ENCODE data around the gene LSAMP. TPM values are rescaled to one million over a fixed set of nuclear protein-coding genes. Genes with fewer than 3 reads are reported as not detected.

The LSAMP gene
- total RNA-seq, 2 experiments from 2014 or later = not detected

DNA sequence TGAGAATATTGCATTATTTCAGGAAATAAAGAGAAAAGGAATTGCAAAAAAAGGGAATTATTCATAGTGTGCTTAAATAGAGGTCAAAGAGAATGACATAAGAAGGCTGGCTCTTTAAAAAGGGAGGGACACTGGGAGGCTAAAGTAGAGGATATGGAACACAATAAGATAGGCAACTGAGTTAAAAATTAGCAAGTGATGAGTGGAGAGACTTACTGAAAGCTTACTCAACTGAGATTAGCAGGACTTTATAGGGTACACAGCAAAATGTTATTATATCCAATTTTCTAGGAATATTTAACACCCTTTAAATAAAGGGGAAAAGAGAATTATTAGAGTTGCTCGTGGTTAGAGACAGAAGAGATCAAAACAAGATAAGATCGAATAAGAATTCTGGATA lies 375.2 kb downstream of the LSAMP start:
- ATAC-seq = no peak
- Mint-ChIP-seq H3K9me3 (no peaks in the 10 kb centered on the region), H3K36me3 (ENCODE audit: low read depth) (no peaks in the 10 kb centered on the region), H3K27me3 (no peaks in the 10 kb centered on the region), H3K4me1 (ENCODE audit: low read depth) (no peaks in the 10 kb centered on the region), H3K27ac (no peak overlapping the region), H3K4me3 (no peak overlapping the region)
- intact Hi-C loops (cut with micrococcal nuclease) = no loop called here
- no peak for DNase-seq
- TF ChIP-seq, protein P1, sequence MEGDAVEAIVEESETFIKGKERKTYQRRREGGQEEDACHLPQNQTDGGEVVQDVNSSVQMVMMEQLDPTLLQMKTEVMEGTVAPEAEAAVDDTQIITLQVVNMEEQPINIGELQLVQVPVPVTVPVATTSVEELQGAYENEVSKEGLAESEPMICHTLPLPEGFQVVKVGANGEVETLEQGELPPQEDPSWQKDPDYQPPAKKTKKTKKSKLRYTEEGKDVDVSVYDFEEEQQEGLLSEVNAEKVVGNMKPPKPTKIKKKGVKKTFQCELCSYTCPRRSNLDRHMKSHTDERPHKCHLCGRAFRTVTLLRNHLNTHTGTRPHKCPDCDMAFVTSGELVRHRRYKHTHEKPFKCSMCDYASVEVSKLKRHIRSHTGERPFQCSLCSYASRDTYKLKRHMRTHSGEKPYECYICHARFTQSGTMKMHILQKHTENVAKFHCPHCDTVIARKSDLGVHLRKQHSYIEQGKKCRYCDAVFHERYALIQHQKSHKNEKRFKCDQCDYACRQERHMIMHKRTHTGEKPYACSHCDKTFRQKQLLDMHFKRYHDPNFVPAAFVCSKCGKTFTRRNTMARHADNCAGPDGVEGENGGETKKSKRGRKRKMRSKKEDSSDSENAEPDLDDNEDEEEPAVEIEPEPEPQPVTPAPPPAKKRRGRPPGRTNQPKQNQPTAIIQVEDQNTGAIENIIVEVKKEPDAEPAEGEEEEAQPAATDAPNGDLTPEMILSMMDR (IDR thresholded peaks at IDR 0.05) = no peak
- POLR2A ChIA-PET = no interaction called here
- CTCF ChIA-PET = no interaction called here

DNA sequence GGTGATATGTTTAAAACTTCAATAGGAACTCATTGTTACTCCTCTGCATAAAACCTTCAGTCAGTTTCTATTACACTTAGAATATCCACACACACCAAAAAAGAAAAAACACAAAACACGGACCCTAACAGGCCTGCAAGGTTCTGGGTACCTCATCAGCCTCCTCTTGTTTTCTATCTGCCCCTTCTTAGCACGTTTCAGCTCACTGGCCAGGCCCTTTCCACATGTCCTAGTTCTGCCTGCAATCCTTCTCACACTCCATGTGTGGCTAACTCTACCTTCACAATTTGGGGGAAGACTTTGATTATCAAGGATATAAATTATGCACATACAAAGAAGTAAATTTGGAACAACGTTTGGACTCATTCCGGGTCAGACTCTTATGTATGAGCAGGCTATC lies 376.3 kb downstream of the LSAMP start:
- H3K27me3 Mint-ChIP-seq = no peaks in the 10 kb centered on the region
- no peaks in the 10 kb centered on the region for H3K4me1 Mint-ChIP-seq (ENCODE audit: low read depth)
- ATAC-seq (no peak), DNase-seq (no peak)
- intact Hi-C loops (cut with micrococcal nuclease) = no loop called here
- H3K4me3 Mint-ChIP-seq = no peak overlapping the region
- no peaks in the 10 kb centered on the region for H3K9me3 Mint-ChIP-seq
- ChIA-PET POLR2A (no interaction called here), CTCF (no interaction called here)
- TF ChIP-seq, protein P1 (IDR thresholded peaks at IDR 0.05) = no peak
- H3K27ac Mint-ChIP-seq = no peak overlapping the region
- no peaks in the 10 kb centered on the region for H3K36me3 Mint-ChIP-seq (ENCODE audit: low read depth)

DNA sequence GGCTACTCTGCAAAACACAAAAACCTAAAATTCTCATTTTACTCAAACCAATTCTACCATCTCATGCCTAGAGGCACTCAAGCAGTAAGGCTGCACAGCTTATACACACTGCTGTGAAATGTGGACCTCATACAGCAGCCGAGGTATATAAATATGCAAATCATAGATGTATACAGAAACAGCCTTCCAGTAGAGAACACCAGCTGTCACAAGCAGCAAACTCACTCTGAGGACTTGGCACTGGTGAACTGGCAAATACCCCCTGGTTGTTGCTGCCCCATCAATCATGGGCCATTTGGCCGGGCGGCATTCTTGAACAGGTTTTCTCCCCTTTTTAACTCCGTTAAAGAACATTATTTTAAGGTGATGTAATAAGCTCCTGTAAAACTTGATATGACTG lies 378.0 kb downstream of the LSAMP start:
- Mint-ChIP-seq H3K27me3 (no peaks in the 10 kb centered on the region), H3K36me3 (ENCODE audit: low read depth) (no peaks in the 10 kb centered on the region), H3K4me3 (no peak overlapping the region), H3K27ac (no peak overlapping the region), H3K9me3 (no peaks in the 10 kb centered on the region), H3K4me1 (ENCODE audit: low read depth) (no peaks in the 10 kb centered on the region)
- ATAC-seq (no peak), DNase-seq (no peak)
- POLR2A ChIA-PET = no interaction called here
- TF ChIP-seq, protein P1 (IDR thresholded peaks at IDR 0.05) = no peak
- intact Hi-C loops (cut with micrococcal nuclease) = no loop called here
- CTCF ChIA-PET = no interaction called here

DNA sequence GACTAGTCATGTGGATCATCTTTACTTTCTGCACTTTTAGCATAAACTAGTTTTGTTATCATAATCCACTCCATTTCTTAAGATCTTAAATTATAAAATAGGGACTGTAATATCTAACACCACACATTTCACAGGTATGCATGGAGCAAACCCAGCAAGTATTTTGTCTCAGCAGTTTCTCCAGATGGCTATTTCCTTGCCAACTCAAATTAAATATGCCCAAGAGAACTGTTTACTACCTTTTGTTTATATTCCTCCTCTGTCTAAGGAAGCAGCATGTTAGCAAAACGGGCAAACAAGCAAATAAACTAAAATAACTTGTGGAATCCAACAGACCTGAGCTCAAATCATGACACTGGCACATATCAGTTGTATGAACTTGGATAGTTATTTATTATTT lies 379.8 kb downstream of the LSAMP start:
- intact Hi-C loops (cut with micrococcal nuclease) = no loop called here

DNA sequence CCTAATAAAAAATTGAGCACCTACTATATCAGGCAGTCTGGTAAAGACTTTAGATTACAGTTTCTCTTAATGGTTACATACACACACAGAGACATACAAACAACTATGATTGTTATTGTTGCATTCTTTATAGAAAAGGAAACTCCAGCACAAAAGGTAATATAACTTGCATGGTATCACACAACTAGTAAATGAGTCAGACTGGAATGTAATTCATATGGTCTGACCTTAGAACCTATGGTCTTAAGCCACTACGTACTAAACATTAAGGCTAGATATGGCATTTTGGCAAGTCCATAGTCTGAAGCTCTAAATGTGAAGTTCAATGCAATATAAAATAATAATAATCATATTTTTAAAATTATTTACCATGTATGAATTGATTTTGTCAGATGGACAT lies 380.6 kb downstream of the LSAMP start:
- intact Hi-C loops (cut with micrococcal nuclease) = no loop called here
- TF ChIP-seq, protein P1 (IDR thresholded peaks at IDR 0.05) = no peak
- Mint-ChIP-seq H3K27me3 (no peaks in the 10 kb centered on the region), H3K4me1 (ENCODE audit: low read depth) (no peaks in the 10 kb centered on the region), H3K4me3 (no peak overlapping the region), H3K36me3 (ENCODE audit: low read depth) (no peaks in the 10 kb centered on the region), H3K27ac (no peak overlapping the region), H3K9me3 (no peaks in the 10 kb centered on the region)
- ChIA-PET POLR2A (no interaction called here), CTCF (no interaction called here)
- ATAC-seq (no peak), DNase-seq (no peak)

More for the DNA sequence above, 379.8 kb downstream of the LSAMP start:
- no peak for ATAC-seq
- no peaks in the 10 kb centered on the region for H3K9me3 Mint-ChIP-seq
- ChIA-PET POLR2A (no interaction called here), CTCF (no interaction called here)
- H3K4me3 Mint-ChIP-seq = no peak overlapping the region
- TF ChIP-seq, protein P1 (IDR thresholded peaks at IDR 0.05) = no peak
- no peak for DNase-seq
- no peak overlapping the region for H3K27ac Mint-ChIP-seq
- no peaks in the 10 kb centered on the region for H3K36me3 Mint-ChIP-seq (ENCODE audit: low read depth)
- no peaks in the 10 kb centered on the region for H3K4me1 Mint-ChIP-seq (ENCODE audit: low read depth)
- H3K27me3 Mint-ChIP-seq = no peaks in the 10 kb centered on the region

Data from activated CD8-positive, alpha-beta T cell treated with anti-CD3 and anti-CD28 coated beads for 36 hours (primary cell).